Smooth muscle cell (in vitro differentiated cells): ENCODE data around the gene ACLY. TPM values are rescaled to one million over a fixed set of nuclear protein-coding genes. Genes with fewer than 3 reads are reported as not detected.

Experiments used
- DNase-seq: peaks from one replicate; lab custom pipeline; 2025; ENCODE audit not compliant: unreplicated experiment; lab: John Stamatoyannopoulos, UW
- H2AFZ ChIP-seq: fragments of 200-600 bp; sonication (generic); 2 replicates; pipeline ENCODE4 v1.6.0; 2016; ENCODE audit warnings: antibody characterized with exemption, low read depth, mild to moderate bottlenecking
- H3F3A ChIP-seq: fragments of 200-600 bp; sonication (generic); 2 replicates; pipeline ENCODE4 v1.6.0; 2017; ENCODE audit warnings: antibody characterized with exemption, low read depth
- H3K27ac ChIP-seq: fragments of 200-600 bp; sonication (generic); 2 replicates; pipeline ENCODE4 v1.5.1; 2016; ENCODE audit warnings: low read depth, mild to moderate bottlenecking
- H3K27me3 ChIP-seq: fragments of 200-600 bp; sonication (generic); 2 replicates; pipeline ENCODE4 v1.6.1; 2016; ENCODE audit warnings: low read depth, mild to moderate bottlenecking
- H3K36me3 ChIP-seq: fragments of 200-600 bp; sonication (generic); 2 replicates; pipeline ENCODE4 v1.5.1; 2016; ENCODE audit warnings: low read depth
- H3K4me1 ChIP-seq: fragments of 200-600 bp; sonication (generic); 2 replicates; pipeline ENCODE4 v1.5.1; 2016; ENCODE audit warnings: low read depth
- H3K4me2 ChIP-seq: fragments of 200-600 bp; sonication (generic); 2 replicates; pipeline ENCODE4 v1.6.0; 2016; ENCODE audit warnings: mild to moderate bottlenecking
- H3K4me3 ChIP-seq: fragments of 200-600 bp; sonication (generic); 2 replicates; pipeline ENCODE4 v1.5.1; 2016; ENCODE audit warnings: mild to moderate bottlenecking
- H3K79me2 ChIP-seq: fragments of 200-600 bp; sonication (generic); 2 replicates; pipeline ENCODE4 v1.6.0; 2016; ENCODE audit warnings: low read depth, mild to moderate bottlenecking
- H3K9ac ChIP-seq: fragments of 200-600 bp; sonication (generic); 2 replicates; pipeline ENCODE4 v1.6.0; 2016; ENCODE audit warnings: low read depth
- H3K9me3 ChIP-seq: fragments of 200-600 bp; sonication (generic); replicated peaks from 2 replicates; pipeline ENCODE4 v1.5.1; 2016; ENCODE audit warnings: low read depth
- H4K20me1 ChIP-seq: fragments of 200-600 bp; sonication (generic); 2 replicates; pipeline ENCODE4 v1.6.0; 2016; ENCODE audit warnings: low read depth
- WGBS: methylation state at CpG from one replicate; pipeline ENCODE4 v1.1.7; 2016; ENCODE audit warnings: low lambda C conversion rate; 5-methylcytosine and 5-hydroxymethylcytosine counted together
- polyA plus RNA-seq: library from polyadenylated mRNA; unstranded; fragments of >200 nt; fragmentation: Nextera tagmentation; extraction: Ambion mirVana; gene quantifications from 2 replicates; pipeline ENCODE4 v1.2.1, GENCODE V29; 2016
- small RNA-seq: library from RNA; depleted of rRNA; stranded (forward); fragments of <200 nt; gene quantifications from one replicate; pipeline ENCODE3, GENCODE V24; 2014
- total RNA-seq: library from RNA; depleted of rRNA; stranded (reverse); fragments of >200 nt; gene quantifications from 2 replicates; pipeline ENCODE4 v1.2.3, GENCODE V29; 2014
- TF ChIP-seq, protein P1 (sequence below): fragments of 200-600 bp; sonication (generic); IDR thresholded peaks from 2 replicates; pipeline ENCODE4 v1.5.1; 2017; ENCODE audit warnings: borderline replicate concordance, mild to moderate bottlenecking, antibody characterized with exemption; ENCODE audit not compliant: insufficient read depth, poor library complexity, severe bottlenecking

Gene ACLY
- total and polyA plus RNA-seq, 2 experiments from 2014 or later, result 172 to 188 TPM

GRCh38 chr17:41822216-41823140 is 96.3 kb downstream of the ACLY start:
- DNase-seq, result no peak
- peaks cover 64% of the 10 kb centered on the region for H4K20me1 ChIP-seq
- H3K4me1 ChIP-seq, result no peaks in the 10 kb centered on the region
- no peaks in the 10 kb centered on the region for H3K27me3 ChIP-seq
- no peak overlapping the region for H3K4me3 ChIP-seq
- no peak overlapping the region for H3K9ac ChIP-seq
- TF ChIP-seq, protein P1, sequence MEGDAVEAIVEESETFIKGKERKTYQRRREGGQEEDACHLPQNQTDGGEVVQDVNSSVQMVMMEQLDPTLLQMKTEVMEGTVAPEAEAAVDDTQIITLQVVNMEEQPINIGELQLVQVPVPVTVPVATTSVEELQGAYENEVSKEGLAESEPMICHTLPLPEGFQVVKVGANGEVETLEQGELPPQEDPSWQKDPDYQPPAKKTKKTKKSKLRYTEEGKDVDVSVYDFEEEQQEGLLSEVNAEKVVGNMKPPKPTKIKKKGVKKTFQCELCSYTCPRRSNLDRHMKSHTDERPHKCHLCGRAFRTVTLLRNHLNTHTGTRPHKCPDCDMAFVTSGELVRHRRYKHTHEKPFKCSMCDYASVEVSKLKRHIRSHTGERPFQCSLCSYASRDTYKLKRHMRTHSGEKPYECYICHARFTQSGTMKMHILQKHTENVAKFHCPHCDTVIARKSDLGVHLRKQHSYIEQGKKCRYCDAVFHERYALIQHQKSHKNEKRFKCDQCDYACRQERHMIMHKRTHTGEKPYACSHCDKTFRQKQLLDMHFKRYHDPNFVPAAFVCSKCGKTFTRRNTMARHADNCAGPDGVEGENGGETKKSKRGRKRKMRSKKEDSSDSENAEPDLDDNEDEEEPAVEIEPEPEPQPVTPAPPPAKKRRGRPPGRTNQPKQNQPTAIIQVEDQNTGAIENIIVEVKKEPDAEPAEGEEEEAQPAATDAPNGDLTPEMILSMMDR, result no peak
- peaks cover 6% of the 10 kb centered on the region for H3F3A ChIP-seq
- no peaks in the 10 kb centered on the region for H3K36me3 ChIP-seq
- no peak overlapping the region for H2AFZ ChIP-seq
- H3K4me2 ChIP-seq, result no peak overlapping the region
- WGBS, result 97% methylated on average over 12 of the region's 12 CpGs
- H3K27ac ChIP-seq, result no peak overlapping the region
- H3K9me3 ChIP-seq, result no peaks in the 10 kb centered on the region
- no peaks in the 10 kb centered on the region for H3K79me2 ChIP-seq

DNA sequence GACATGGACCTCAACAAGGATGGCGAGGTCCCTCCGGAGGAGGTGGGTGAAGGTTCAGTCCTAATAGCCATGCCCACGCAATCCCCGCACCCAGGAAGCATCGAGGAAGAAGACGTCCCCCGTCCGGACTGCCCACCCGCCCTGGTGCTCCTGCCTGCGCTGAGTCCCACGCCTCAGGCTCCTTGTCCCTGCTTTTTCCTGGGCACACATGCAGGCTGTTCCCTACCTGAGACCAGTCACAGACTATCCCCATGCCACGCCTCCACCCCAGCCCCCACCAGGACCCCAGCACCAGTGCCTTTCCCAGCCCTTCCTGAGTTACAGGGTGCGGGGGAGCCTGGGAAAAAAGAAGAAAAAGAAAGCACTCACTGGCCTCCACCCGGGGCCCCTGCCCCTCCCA is 97.0 kb downstream of the ACLY start:
- no peak overlapping the region for H3K4me2 ChIP-seq
- H3K9me3 ChIP-seq, result no peaks in the 10 kb centered on the region
- peaks cover 6% of the 10 kb centered on the region for H3F3A ChIP-seq
- 94% methylated on average over 5 of the region's 14 CpGs for WGBS
- no peak overlapping the region for H3K9ac ChIP-seq
- H2AFZ ChIP-seq, result no peak overlapping the region
- H3K27ac ChIP-seq, result no peak overlapping the region
- H3K79me2 ChIP-seq, result peaks cover 5% of the 10 kb centered on the region
- H3K27me3 ChIP-seq, result no peaks in the 10 kb centered on the region
- no peaks in the 10 kb centered on the region for H3K4me1 ChIP-seq
- H3K4me3 ChIP-seq, result no peak overlapping the region
- TF ChIP-seq, protein P1, result no peak
- peaks cover 71% of the 10 kb centered on the region for H4K20me1 ChIP-seq
- H3K36me3 ChIP-seq, result no peaks in the 10 kb centered on the region
- DNase-seq, result no peak

- Histone ChIP-seq H3K79me2 (peaks cover 43% of the 10 kb centered on the region), H4K20me1 (peaks cover 84% of the 10 kb centered on the region), H3K36me3 (no peaks in the 10 kb centered on the region)
Observed at GRCh38 chr17:41818024-41818423, 100.7 kb downstream of the ACLY start.

More at GRCh38 chr17:41818024-41818423, 100.7 kb downstream of the ACLY start:
- H3F3A ChIP-seq, result peaks cover 14% of the 10 kb centered on the region
- H3K4me3 ChIP-seq, result no peak overlapping the region
- H3K4me1 ChIP-seq, result peaks cover 21% of the 10 kb centered on the region
- H3K9me3 ChIP-seq, result no peaks in the 10 kb centered on the region
- H2AFZ ChIP-seq, result no peak overlapping the region
- H3K27ac ChIP-seq, result no peak overlapping the region
- no peak for DNase-seq
- TF ChIP-seq, protein P1, result no peak
- WGBS, result 98% methylated on average over 20 of the region's 20 CpGs
- no peak overlapping the region for H3K4me2 ChIP-seq
- H3K9ac ChIP-seq, result no peak overlapping the region
- no peaks in the 10 kb centered on the region for H3K27me3 ChIP-seq

Small RNAs within 50 kb of the gene (small RNA-seq; reads per million reads assigned to genes)
- gene AC125257.2, result not detected

Other genes starting within 250 kb of the ACLY start
- gene EIF1, start 230.1 kb downstream of the ACLY start, total RNA-seq, result 300 and 360 TPM in 2 replicates
- 1,301 and 1,372 TPM in 2 replicates for gene EIF1, start 230.1 kb downstream of the ACLY start, polyA plus RNA-seq
- not detected in 2 replicates for gene GAST, start 206.6 kb downstream of the ACLY start, total RNA-seq
- 1.2 TPM in 1 of 2 replicates, not detected in the other for gene GAST, start 206.6 kb downstream of the ACLY start, polyA plus RNA-seq
- 0.04 and 0.36 TPM in 2 replicates for gene HAP1, start 184.3 kb downstream of the ACLY start, total RNA-seq
- gene HAP1, start 184.3 kb downstream of the ACLY start, polyA plus RNA-seq, result 0.54 and 0.73 TPM in 2 replicates
- 167 and 238 TPM in 2 replicates for gene JUP, start 132.2 kb downstream of the ACLY start, total RNA-seq
- 124 and 277 TPM in 2 replicates for gene JUP, start 132.2 kb downstream of the ACLY start, polyA plus RNA-seq
- gene P3H4, start 107.0 kb downstream of the ACLY start, total RNA-seq, result 77.4 and 98.6 TPM in 2 replicates
- 149 and 186 TPM in 2 replicates for gene P3H4, start 107.0 kb downstream of the ACLY start, polyA plus RNA-seq
- gene FKBP10, start 105.9 kb downstream of the ACLY start, total RNA-seq, result 603 and 724 TPM in 2 replicates
- 253 and 289 TPM in 2 replicates for gene FKBP10, start 105.9 kb downstream of the ACLY start, polyA plus RNA-seq
- gene NT5C3B, start 82.7 kb downstream of the ACLY start, total RNA-seq, result 38.4 and 46.8 TPM in 2 replicates
- gene NT5C3B, start 82.7 kb downstream of the ACLY start, polyA plus RNA-seq, result 72.2 and 76.3 TPM in 2 replicates
- gene KLHL10, start 81.1 kb downstream of the ACLY start, total RNA-seq, result not detected in 2 replicates
- gene KLHL10, start 81.1 kb downstream of the ACLY start, polyA plus RNA-seq, result not detected in 2 replicates
- gene KLHL11, start 53.5 kb downstream of the ACLY start, total RNA-seq, result 23.8 and 29.2 TPM in 2 replicates
- gene KLHL11, start 53.5 kb downstream of the ACLY start, polyA plus RNA-seq, result 7.9 and 10.0 TPM in 2 replicates
- gene ODAD4, start 11.7 kb upstream of the ACLY start, total RNA-seq, result 1.5 and 1.7 TPM in 2 replicates
- gene ODAD4, start 11.7 kb upstream of the ACLY start, polyA plus RNA-seq, result 3.2 and 3.9 TPM in 2 replicates
- 28.5 and 34.7 TPM in 2 replicates for gene CNP, start 47.8 kb upstream of the ACLY start, total RNA-seq
- 60.1 and 63.0 TPM in 2 replicates for gene CNP, start 47.8 kb upstream of the ACLY start, polyA plus RNA-seq
- 44.5 and 69.5 TPM in 2 replicates for gene DNAJC7, start 98.5 kb upstream of the ACLY start, total RNA-seq
- gene DNAJC7, start 98.5 kb upstream of the ACLY start, polyA plus RNA-seq, result 44.7 and 61.5 TPM in 2 replicates
- 21.3 and 41.3 TPM in 2 replicates for gene NKIRAS2, start 101.1 kb upstream of the ACLY start, total RNA-seq
- gene NKIRAS2, start 101.1 kb upstream of the ACLY start, polyA plus RNA-seq, result 50.1 and 54.4 TPM in 2 replicates
- gene C17orf113, start 131.7 kb upstream of the ACLY start, total RNA-seq, result 0.49 and 0.54 TPM in 2 replicates
- 0.38 and 0.46 TPM in 2 replicates for gene C17orf113, start 131.7 kb upstream of the ACLY start, polyA plus RNA-seq
- 0.27 and 0.45 TPM in 2 replicates for gene ZNF385C, start 179.5 kb upstream of the ACLY start, total RNA-seq
- gene ZNF385C, start 179.5 kb upstream of the ACLY start, polyA plus RNA-seq, result 0.18 and 0.70 TPM in 2 replicates
- gene DHX58, start 193.8 kb upstream of the ACLY start, total RNA-seq, result 1.0 and 4.2 TPM in 2 replicates
- gene DHX58, start 193.8 kb upstream of the ACLY start, polyA plus RNA-seq, result 0.67 TPM in 1 of 2 replicates, not detected in the other
- gene KAT2A, start 202.4 kb upstream of the ACLY start, total RNA-seq, result 15.6 and 17.1 TPM in 2 replicates
- 25.3 and 29.5 TPM in 2 replicates for gene KAT2A, start 202.4 kb upstream of the ACLY start, polyA plus RNA-seq
- not detected in 2 replicates for gene HSPB9, start 203.9 kb upstream of the ACLY start, total RNA-seq
- 0.39 and 1.0 TPM in 2 replicates for gene HSPB9, start 203.9 kb upstream of the ACLY start, polyA plus RNA-seq
- gene RAB5C, start 236.0 kb upstream of the ACLY start, total RNA-seq, result 92.8 and 113 TPM in 2 replicates
- 152 and 158 TPM in 2 replicates for gene RAB5C, start 236.0 kb upstream of the ACLY start, polyA plus RNA-seq